ENCODE measurements around the gene LACC1.

The LACC1 gene

GRCh38 chr13:43880926-43881325 is 1.2 kb downstream of the LACC1 start:
- TF ChIP-seq CTCF (IDR thresholded peaks at IDR 0.05; ENCODE audit: low read depth, low read length, poor library complexity, severe bottlenecking): no peak
- no peak for TF ChIP-seq EZH2phosphoT487 (IDR thresholded peaks at IDR 0.05; ENCODE audit: borderline replicate concordance, low read length)
- peaks cover 63% of the 10 kb centered on the region for H3K4me1 ChIP-seq (ENCODE audit: control insufficient read depth, low read length)
- H3K27me3 ChIP-seq (ENCODE audit: control insufficient read depth, low read length): no peaks in the 10 kb centered on the region
- peak overlapping the region; percentile 95 for H3K4me2 ChIP-seq (ENCODE audit: low read length)
- peak overlapping the region; percentile 89 for H3K4me3 ChIP-seq (ENCODE audit: low read length)
- H3K9me2 ChIP-seq (replicated peaks; ENCODE audit: control insufficient read depth, low read length): no peaks in the 10 kb centered on the region
- peaks cover 62% of the 10 kb centered on the region for H3K36me3 ChIP-seq (ENCODE audit: control insufficient read depth, low read length)
- H3K27ac ChIP-seq (ENCODE audit: low read depth, low read length): peak overlapping the region; percentile 95
- H4K20me1 ChIP-seq (ENCODE audit: control insufficient read depth, insufficient read depth, low read depth, low read length): no peaks in the 10 kb centered on the region
- H3F3A ChIP-seq (ENCODE audit: control insufficient read depth, insufficient read depth): peaks cover 28% of the 10 kb centered on the region
- H3K79me2 ChIP-seq (ENCODE audit: control insufficient read depth, low read length): peaks cover 64% of the 10 kb centered on the region
- H3K9me3 ChIP-seq (ENCODE audit: control insufficient read depth, insufficient read depth, low read length): peaks cover 9% of the 10 kb centered on the region

GRCh38 chr13:43881580-43881979 is 1.9 kb downstream of the LACC1 start:
- TF ChIP-seq CTCF (IDR thresholded peaks at IDR 0.05; ENCODE audit: low read depth, low read length, poor library complexity, severe bottlenecking) (no peak), EZH2phosphoT487 (IDR thresholded peaks at IDR 0.05; ENCODE audit: borderline replicate concordance, low read length) (no peak)
- H3K4me2 ChIP-seq (ENCODE audit: low read length): peak overlapping the region; percentile 95
- no peaks in the 10 kb centered on the region for H4K20me1 ChIP-seq (ENCODE audit: control insufficient read depth, insufficient read depth, low read depth, low read length)

GRCh38 chr13:43883631-43884030 is 3.9 kb downstream of the LACC1 start:
- Histone ChIP-seq H3K9me3 (ENCODE audit: control insufficient read depth, insufficient read depth, low read length) (peaks cover 3% of the 10 kb centered on the region; the same call in 1 of the 2 replicates), H3K27me3 (ENCODE audit: control insufficient read depth, low read length) (no peaks in the 10 kb centered on the region), H3F3A (ENCODE audit: control insufficient read depth, insufficient read depth) (peaks cover 4% of the 10 kb centered on the region), H3K9me2 (replicated peaks; ENCODE audit: control insufficient read depth, low read length) (no peaks in the 10 kb centered on the region), H3K4me1 (ENCODE audit: control insufficient read depth, low read length) (peaks cover 44% of the 10 kb centered on the region), H4K20me1 (ENCODE audit: control insufficient read depth, insufficient read depth, low read depth, low read length) (no peaks in the 10 kb centered on the region), H3K79me2 (ENCODE audit: control insufficient read depth, low read length) (peaks cover 48% of the 10 kb centered on the region), H3K27ac (ENCODE audit: low read depth, low read length) (no peak overlapping the region), H3K36me3 (ENCODE audit: control insufficient read depth, low read length) (peaks cover 71% of the 10 kb centered on the region), H3K4me2 (ENCODE audit: low read length) (no peak overlapping the region; the same call in 1 of the 2 replicates), H3K4me3 (ENCODE audit: low read length) (no peak overlapping the region)
- TF ChIP-seq EZH2phosphoT487 (IDR thresholded peaks at IDR 0.05; ENCODE audit: borderline replicate concordance, low read length): no peak
- TF ChIP-seq CTCF (IDR thresholded peaks at IDR 0.05; ENCODE audit: low read depth, low read length, poor library complexity, severe bottlenecking): no peak

More at GRCh38 chr13:43881580-43881979, 1.9 kb downstream of the LACC1 start:
- H3K9me2 ChIP-seq (replicated peaks; ENCODE audit: control insufficient read depth, low read length): no peaks in the 10 kb centered on the region
- H3K9me3 ChIP-seq (ENCODE audit: control insufficient read depth, insufficient read depth, low read length): peaks cover 3% of the 10 kb centered on the region; the same call in 1 of the 2 replicates
- peaks cover 22% of the 10 kb centered on the region for H3F3A ChIP-seq (ENCODE audit: control insufficient read depth, insufficient read depth)
- H3K27ac ChIP-seq (ENCODE audit: low read depth, low read length): 0 out of 2 replicates have a peak overlapping the region, but pooled peaks have one; percentile 95
- peaks cover 61% of the 10 kb centered on the region for H3K36me3 ChIP-seq (ENCODE audit: control insufficient read depth, low read length)
- no peaks in the 10 kb centered on the region for H3K27me3 ChIP-seq (ENCODE audit: control insufficient read depth, low read length)
- H3K4me3 ChIP-seq (ENCODE audit: low read length): peak overlapping the region; percentile 89
- H3K79me2 ChIP-seq (ENCODE audit: control insufficient read depth, low read length): peaks cover 58% of the 10 kb centered on the region
- H3K4me1 ChIP-seq (ENCODE audit: control insufficient read depth, low read length): peaks cover 57% of the 10 kb centered on the region
